Endothelial cell (in vitro differentiated cells): ENCODE data around the gene LRRTM1. TPM values are rescaled to one million over a fixed set of nuclear protein-coding genes. Genes with fewer than 3 reads are reported as not detected.

Experiments
- DNase-seq: peaks from one replicate; pipeline ENCODE4 v3.0.0; 2021; ENCODE audit warnings: low spot score
- H3K27ac Mint-ChIP-seq: one replicate; pipeline ENCODE4 v1.8.0; 2021; ENCODE audit warnings: mixed read lengths, inconsistent platforms; ENCODE audit not compliant: unreplicated experiment
- H3K27me3 Mint-ChIP-seq: one replicate; pipeline ENCODE4 v1.8.0; 2021; ENCODE audit warnings: mild to moderate bottlenecking, moderate library complexity, mixed read lengths, inconsistent platforms; ENCODE audit not compliant: unreplicated experiment
- H3K36me3 Mint-ChIP-seq: one replicate; pipeline ENCODE4 v1.8.0; 2021; ENCODE audit warnings: mild to moderate bottlenecking, low read depth, mixed read lengths, inconsistent platforms; ENCODE audit not compliant: unreplicated experiment
- H3K4me1 Mint-ChIP-seq: one replicate; pipeline ENCODE4 v1.8.0; 2021; ENCODE audit warnings: mild to moderate bottlenecking, mixed read lengths, inconsistent platforms; ENCODE audit not compliant: unreplicated experiment
- H3K4me3 Mint-ChIP-seq: one replicate; pipeline ENCODE4 v1.8.0; 2021; ENCODE audit warnings: mild to moderate bottlenecking, mixed read lengths, inconsistent platforms; ENCODE audit not compliant: unreplicated experiment
- H3K9me3 Mint-ChIP-seq: one replicate; pipeline ENCODE4 v1.8.0; 2021; ENCODE audit warnings: mixed read lengths, inconsistent platforms; ENCODE audit not compliant: unreplicated experiment
- total RNA-seq: library from RNA; stranded (reverse); fragmentation: NEBNext Ultra II Directional; extraction: Animal tissue kit (Norgen Biotek cat#: 25700); gene quantifications from one replicate; pipeline ENCODE4 v1.2.1, GENCODE V29; 2021; ENCODE audit not compliant: unreplicated experiment
- TF ChIP-seq, protein P1 (sequence below): fragments of 200-600 bp; sonication (generic); IDR thresholded peaks from one replicate; pipeline ENCODE4 v1.5.0; 2021; ENCODE audit warnings: antibody characterized with exemption; ENCODE audit not compliant: unreplicated experiment

LRRTM1 gene
- total RNA-seq, 1 donor from 2014 or later = not detected

GRCh38 chr2:80303006-80303908 lies 1.3 kb downstream of the LRRTM1 start:
- Mint-ChIP-seq H3K4me3 (peak overlapping the region; percentile 83), H3K9me3 (no peaks in the 10 kb centered on the region), H3K27me3 (peaks cover 26% of the 10 kb centered on the region)

GRCh38 chr2:80302314-80303005 lies 2.1 kb downstream of the LRRTM1 start:
- Mint-ChIP-seq H3K27ac (no peak overlapping the region), H3K36me3 (no peaks in the 10 kb centered on the region), H3K27me3 (peaks cover 26% of the 10 kb centered on the region), H3K9me3 (no peaks in the 10 kb centered on the region), H3K4me3 (peak overlapping the region; percentile 83), H3K4me1 (peaks cover 11% of the 10 kb centered on the region)
- TF ChIP-seq, protein P1, sequence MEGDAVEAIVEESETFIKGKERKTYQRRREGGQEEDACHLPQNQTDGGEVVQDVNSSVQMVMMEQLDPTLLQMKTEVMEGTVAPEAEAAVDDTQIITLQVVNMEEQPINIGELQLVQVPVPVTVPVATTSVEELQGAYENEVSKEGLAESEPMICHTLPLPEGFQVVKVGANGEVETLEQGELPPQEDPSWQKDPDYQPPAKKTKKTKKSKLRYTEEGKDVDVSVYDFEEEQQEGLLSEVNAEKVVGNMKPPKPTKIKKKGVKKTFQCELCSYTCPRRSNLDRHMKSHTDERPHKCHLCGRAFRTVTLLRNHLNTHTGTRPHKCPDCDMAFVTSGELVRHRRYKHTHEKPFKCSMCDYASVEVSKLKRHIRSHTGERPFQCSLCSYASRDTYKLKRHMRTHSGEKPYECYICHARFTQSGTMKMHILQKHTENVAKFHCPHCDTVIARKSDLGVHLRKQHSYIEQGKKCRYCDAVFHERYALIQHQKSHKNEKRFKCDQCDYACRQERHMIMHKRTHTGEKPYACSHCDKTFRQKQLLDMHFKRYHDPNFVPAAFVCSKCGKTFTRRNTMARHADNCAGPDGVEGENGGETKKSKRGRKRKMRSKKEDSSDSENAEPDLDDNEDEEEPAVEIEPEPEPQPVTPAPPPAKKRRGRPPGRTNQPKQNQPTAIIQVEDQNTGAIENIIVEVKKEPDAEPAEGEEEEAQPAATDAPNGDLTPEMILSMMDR = no peak
- DNase-seq = peak; percentile 22

More at GRCh38 chr2:80303006-80303908, 1.3 kb downstream of the LRRTM1 start:
- TF ChIP-seq, protein P1 = no peak
- H3K4me1 Mint-ChIP-seq = peaks cover 11% of the 10 kb centered on the region
- peak; percentile 24 for DNase-seq
- no peaks in the 10 kb centered on the region for H3K36me3 Mint-ChIP-seq
- no peak overlapping the region for H3K27ac Mint-ChIP-seq

DNA sequence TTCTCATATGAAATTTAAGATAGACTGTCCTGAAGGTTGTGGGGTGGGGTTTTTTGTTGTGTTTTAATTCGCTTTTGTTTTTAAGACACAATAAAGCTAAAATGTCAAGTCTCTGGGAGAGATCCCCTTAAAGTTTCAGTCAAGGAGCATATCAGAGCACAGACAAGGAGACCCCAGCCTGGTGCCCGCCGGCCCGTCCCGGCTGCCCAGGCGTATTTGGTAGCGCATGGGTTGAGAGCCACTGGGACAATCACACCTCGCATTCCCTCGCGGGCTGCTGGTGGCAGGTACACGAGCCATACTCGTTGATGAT lies 2.6 kb downstream of the LRRTM1 start:
- Mint-ChIP-seq H3K27ac (no peak overlapping the region), H3K27me3 (peaks cover 28% of the 10 kb centered on the region), H3K4me1 (peaks cover 11% of the 10 kb centered on the region), H3K36me3 (no peaks in the 10 kb centered on the region), H3K4me3 (no peak overlapping the region), H3K9me3 (no peaks in the 10 kb centered on the region)
- DNase-seq = peak; percentile 12
- TF ChIP-seq, protein P1 = no peak

DNA sequence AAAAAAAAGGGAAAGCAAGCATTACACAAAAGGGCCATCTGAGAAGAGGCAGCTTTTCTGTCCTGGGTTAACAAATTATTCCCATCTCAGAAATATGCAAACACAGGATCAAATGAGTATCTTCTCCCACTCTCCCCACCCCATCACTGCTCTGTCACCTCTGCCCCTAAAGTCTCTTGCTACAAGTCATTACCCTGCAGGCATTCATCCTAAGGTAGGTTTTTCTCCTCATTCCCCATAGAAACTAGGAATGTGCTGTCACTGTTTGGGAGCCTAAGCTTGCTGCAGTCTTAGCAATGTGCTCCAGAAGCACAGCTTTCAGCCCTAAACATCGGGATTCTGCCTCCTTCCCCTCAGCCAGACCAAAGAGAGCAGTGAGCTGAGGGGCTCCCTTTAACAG lies 3.6 kb downstream of the LRRTM1 start:
- no peak for DNase-seq
- Mint-ChIP-seq H3K27ac (no peak overlapping the region), H3K4me1 (peaks cover 11% of the 10 kb centered on the region), H3K9me3 (no peaks in the 10 kb centered on the region), H3K4me3 (no peak overlapping the region), H3K36me3 (no peaks in the 10 kb centered on the region), H3K27me3 (peaks cover 25% of the 10 kb centered on the region)
- TF ChIP-seq, protein P1 = no peak

- no peaks in the 10 kb centered on the region for H3K9me3 Mint-ChIP-seq
- no peak overlapping the region for H3K27ac Mint-ChIP-seq
- H3K27me3 Mint-ChIP-seq = peaks cover 25% of the 10 kb centered on the region
- H3K4me1 Mint-ChIP-seq = peaks cover 11% of the 10 kb centered on the region
- H3K36me3 Mint-ChIP-seq = no peaks in the 10 kb centered on the region
- TF ChIP-seq, protein P1 = no peak
- no peak overlapping the region for H3K4me3 Mint-ChIP-seq
- no peak for DNase-seq
Measured at GRCh38 chr2:80300346-80300745, 4.2 kb downstream of the LRRTM1 start.
